Right renal pelvis (tissue), 4 donors: ENCODE results near the gene TBX21. TPM values are rescaled to one million over a fixed set of nuclear protein-coding genes. Genes with fewer than 3 reads are reported as not detected.
"Not testable (repeated sequence)": the region's sequence is repeated elsewhere in the genome, so short reads cannot be mapped to it uniquely, and the experiment has no call there.

Experiments used
- DNase-seq, 4 donors: peaks; one replicate each; pipeline ENCODE4 v3.0.0-alpha.2; 2013; ENCODE audit warnings: low read depth in 4 of 4, low spot score in 3 of 4, missing footprints in 1 of 4
- polyA plus RNA-seq, 4 donors: library from polyadenylated mRNA; unstranded; fragments of 120-200 nt; gene quantifications; one replicate each; pipeline ENCODE4 v1.2.1, GENCODE V29; 2013; ENCODE audit not compliant: insufficient read length in 4 of 4

TBX21 gene
- polyA plus RNA-seq, 4 donors: 0.05 to 0.37 (median 0.11) TPM

DNA sequence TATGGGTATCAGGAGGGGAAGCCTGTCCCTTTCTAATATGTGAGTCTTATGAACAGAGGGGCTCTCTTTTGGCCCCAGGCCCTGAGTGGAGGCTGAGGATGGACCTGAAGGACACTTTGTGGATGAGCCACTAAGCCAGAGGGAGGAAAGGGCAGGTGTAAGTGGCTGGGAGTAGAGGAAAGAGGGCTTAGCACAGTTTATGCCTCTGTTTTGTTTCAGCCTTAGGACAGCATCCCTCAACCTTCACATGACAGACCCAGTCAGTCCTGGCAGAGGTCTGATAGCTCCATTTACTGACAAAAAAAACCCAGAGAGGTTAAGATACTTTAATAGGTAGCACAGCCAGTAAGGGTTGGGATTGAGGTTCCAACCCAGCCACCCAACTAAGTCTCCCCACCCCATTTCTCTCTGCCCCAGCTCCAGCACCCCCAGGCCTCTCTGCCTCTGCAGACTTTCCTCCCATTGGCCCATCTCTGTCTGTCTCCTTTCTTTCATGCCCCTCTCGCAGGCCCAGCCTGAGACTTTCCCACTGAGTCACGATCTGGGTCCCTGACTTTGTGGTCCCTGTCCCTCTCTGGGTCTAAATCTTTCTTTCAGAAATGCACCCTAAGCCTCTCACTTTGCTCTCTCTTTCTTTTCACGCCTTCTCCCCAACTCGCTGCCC lies 4.7 kb upstream of the TBX21 start:
- no peak for DNase-seq

GRCh38 chr17:47729476-47729875 lies 3.6 kb upstream of the TBX21 start:
- DNase-seq: no peak

GRCh38 chr17:47730681-47731080 lies 2.4 kb upstream of the TBX21 start:
- DNase-seq: no peak

DNA sequence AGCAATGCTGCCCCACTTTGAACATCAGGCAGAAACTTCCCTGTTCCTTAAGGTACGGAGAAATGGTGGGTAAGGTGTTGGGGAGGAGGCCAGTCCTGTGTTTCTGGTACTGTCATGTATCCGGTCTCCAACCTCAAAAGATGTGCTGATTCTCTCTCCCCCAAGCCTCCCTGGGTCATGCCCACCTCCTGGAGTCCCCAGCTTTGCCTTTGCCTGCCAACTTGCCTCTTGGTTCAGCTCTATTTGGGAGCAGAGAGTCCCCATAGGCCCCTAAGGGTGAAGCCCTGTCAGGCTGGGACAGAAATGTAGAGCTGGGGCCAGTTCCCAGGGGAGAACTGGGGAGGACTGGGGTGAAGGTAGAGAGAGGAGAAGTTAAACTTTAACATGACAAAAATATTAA lies 1.6 kb upstream of the TBX21 start:
- DNase-seq: no peak

DNA sequence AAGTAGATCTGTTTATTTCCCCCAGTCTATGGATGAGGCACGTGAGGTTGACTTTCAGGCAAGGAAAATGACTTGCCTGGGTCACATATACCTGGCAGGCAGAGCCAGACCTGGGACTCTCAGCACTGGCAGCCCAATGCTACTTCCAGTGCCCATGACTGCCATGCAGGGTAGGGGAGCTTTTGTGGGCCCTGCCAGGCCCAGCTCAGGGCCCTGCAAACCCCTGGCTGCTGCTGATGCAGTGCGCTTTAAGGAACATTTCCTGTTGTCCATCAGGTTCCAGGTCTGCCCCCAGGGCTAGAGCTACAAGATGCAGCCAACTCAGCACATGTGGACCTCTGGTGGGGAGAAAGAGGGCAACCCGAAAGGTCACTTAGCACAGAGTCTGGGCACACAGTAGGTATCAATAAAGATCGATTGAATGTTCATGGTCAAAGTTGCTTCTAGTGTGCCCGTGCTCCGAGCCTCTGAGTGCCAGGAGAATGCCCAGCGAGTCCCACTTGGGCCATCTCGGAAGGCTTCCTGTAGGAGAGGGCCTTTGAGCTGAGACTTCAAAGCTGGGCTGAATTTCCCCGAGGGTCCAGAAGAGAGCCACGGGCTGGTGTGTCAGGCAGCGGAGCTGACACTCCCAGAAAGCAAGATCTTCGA lies 513 bp upstream of the TBX21 start:
- no peak for DNase-seq

- DNase-seq: no peak
These were observed 806 bp downstream of the TBX21 start for GRCh38 chr17:47733674-47734410.

DNA sequence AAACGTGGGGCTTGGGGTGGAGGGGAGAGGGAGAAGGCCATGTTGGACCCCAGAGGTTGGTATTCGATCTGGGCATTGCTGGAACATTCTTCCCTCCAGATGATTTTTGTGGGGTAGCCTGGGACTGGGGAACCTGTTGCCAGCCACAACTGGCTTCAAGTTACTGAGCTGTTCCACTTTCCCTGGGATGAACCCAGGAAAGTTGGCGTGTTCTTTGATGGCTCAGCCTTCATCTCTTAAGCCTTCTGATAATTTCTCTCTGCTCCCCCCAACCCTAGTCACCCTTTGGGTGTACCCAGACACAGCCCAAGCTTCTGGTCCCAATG lies 2.1 kb downstream of the TBX21 start:
- no peak for DNase-seq

- no peak for DNase-seq
These were observed 2.5 kb downstream of the TBX21 start for GRCh38 chr17:47735536-47736011.

DNA sequence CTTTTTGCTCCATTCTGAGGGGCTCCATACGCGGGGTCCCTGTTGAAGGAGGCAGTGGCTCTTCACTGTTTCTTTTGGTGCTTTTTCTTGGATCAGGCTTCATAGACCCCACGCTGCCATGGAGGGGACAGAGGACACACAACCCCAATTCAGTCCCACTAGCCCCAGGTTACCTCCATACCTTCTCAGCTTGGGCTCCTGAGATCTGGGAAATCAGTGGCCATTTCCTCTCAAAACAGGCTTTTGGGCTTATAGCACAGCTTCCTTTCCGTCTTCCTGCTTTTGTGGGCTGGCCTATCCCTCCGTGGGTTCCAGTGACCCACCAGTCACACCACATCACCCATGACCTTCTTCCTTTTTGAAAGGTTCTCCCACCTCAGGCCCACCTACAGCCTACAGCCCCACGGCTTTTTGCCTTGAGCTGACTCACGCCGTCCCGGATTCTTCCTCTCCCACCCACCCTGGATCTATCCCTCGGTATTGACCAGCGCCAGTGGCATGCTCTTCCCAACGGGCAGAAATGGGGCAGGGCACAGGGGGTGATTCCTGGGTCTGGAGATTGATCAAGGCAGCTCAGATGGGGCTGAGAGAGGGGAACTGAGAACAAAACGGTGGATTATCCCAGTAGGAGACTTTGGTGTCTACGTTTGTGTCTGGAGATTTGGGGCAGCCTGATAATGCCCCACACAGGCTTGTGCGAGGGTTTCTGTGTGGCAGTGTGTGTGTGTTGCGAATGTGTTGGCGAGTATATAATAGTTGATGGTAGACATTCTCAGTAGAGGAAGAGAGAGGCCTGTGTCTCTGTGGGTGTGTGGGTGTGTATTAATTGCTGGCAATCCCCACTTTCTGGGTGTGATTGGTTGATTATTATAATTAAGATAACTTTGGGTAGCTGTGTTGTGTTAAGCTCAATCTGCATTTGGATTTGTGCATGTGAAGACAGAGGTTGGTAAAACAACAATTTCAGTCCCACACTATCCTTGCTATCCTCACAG lies 3.8 kb downstream of the TBX21 start:
- no peak for DNase-seq

- DNase-seq: no peak
These were observed 5.1 kb downstream of the TBX21 start for GRCh38 chr17:47738178-47738577.

- DNase-seq: no peak
These were observed 6.1 kb downstream of the TBX21 start for GRCh38 chr17:47739150-47739549.

DNA sequence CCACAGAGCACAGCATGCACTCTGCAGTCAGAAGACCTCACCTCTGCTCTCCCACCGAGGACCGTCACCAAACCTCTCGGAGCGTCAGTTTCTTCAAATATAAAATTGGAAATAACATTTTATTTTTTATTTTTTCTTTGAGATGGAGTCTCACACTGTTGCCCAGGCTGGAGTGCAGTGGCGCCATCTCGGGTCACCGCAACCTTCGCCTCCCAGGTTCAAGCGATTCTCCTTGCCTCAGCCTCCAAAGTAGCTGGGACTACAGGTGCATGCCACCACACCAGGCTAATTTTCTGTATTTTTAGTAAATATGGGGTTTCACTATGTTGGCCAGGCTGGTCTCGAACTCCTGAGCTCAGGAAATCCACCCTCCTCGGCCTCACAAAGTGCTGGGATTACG lies 6.9 kb downstream of the TBX21 start:
- not testable (repeated sequence) for DNase-seq

GRCh38 chr17:47741109-47741792 lies 8.2 kb downstream of the TBX21 start:
- DNase-seq: no peak

DNA sequence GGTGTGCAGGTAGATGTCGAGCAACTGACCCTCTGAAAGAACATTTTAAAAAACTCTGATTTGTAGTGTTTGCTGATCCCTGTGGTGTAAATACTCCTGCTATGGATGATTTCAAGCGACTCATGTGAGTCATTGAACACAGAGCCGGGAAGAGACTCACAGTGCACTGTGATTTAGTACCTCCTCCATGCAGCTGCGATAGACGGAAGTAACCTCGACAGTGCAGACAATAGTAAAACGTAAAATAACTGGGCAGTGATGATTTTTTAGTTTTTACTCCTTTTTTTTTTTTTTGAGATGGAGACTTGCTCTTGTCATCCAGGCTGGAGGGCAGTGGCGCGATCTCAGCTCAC lies 8.7 kb downstream of the TBX21 start:
- no peak for DNase-seq

- no peak for DNase-seq
These were observed 9.5 kb downstream of the TBX21 start for GRCh38 chr17:47742319-47743181.

DNA sequence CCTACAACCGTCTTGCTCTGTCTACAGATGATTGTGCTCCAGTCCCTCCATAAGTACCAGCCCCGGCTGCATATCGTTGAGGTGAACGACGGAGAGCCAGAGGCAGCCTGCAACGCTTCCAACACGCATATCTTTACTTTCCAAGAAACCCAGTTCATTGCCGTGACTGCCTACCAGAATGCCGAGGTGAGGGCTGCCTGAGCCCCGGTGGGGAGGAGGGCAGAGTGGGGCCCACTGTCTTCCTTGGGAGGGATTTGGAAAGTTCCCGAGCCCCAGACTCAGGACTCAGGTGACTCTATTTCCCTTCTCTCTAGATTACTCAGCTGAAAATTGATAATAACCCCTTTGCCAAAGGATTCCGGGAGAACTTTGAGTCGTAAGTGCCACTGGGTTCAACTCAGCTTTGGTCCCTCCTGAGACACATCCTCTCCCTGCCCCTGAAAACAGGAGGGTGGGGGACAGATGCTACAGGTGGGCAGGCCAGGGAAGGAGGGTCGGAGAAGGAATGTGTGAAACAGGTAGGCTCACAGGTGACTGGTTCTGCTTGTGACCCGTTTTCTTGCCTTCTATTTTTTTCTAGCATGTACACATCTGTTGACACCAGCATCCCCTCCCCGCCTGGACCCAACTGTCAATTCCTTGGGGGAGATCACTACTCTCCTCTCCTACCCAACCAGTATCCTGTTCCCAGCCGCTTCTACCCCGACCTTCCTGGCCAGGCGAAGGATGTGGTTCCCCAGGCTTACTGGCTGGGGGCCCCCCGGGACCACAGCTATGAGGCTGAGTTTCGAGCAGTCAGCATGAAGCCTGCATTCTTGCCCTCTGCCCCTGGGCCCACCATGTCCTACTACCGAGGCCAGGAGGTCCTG lies 11.4 kb downstream of the TBX21 start:
- no peak for DNase-seq

DNA sequence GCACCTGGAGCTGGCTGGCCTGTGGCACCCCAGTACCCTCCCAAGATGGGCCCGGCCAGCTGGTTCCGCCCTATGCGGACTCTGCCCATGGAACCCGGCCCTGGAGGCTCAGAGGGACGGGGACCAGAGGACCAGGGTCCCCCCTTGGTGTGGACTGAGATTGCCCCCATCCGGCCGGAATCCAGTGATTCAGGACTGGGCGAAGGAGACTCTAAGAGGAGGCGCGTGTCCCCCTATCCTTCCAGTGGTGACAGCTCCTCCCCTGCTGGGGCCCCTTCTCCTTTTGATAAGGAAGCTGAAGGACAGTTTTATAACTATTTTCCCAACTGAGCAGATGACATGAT lies 12.0 kb downstream of the TBX21 start:
- DNase-seq: no peak

DNA sequence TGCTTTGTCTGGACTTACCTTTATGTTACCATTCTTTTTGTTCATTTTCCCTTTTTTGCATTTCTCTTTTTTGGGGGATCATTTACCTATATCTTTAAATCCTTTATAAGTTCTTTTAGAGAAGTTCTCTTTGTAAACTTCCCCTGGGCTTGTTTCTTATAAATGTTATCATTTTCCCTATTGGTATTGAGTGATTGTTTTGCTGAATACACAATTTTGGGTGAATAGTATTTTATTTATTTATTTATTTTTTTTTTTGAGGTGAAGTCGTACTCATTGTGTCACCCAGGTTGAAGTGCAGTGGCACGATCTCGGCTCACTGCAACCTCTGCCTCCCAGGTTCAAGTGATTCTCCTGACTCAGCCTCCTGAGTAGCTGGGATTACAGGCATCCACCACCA lies 18.4 kb downstream of the TBX21 start:
- DNase-seq: no peak
